Cardiac muscle cell (in vitro differentiated cells and primary cell): Measurements from ENCODE around the gene FAM171A2. TPM values are rescaled to one million over a fixed set of nuclear protein-coding genes. Genes with fewer than 3 reads are reported as not detected.

Experiments
- DNase-seq, 2 donors: peaks; one replicate each; pipeline versions ENCODE4 v3.0.0 to v3.0.0-alpha.2; 2010 to 2017; ENCODE audit warnings: low read depth in 1 of 2, low spot score in 1 of 2
- H3K27ac ChIP-seq: fragments of 200-600 bp; sonication (generic); 2 replicates; pipeline ENCODE4 v1.5.1; 2016
- H3K27me3 ChIP-seq: fragments of 200-600 bp; sonication (generic); 2 replicates; pipeline ENCODE4 v1.6.0; 2016; ENCODE audit warnings: control low read depth
- H3K36me3 ChIP-seq: fragments of 200-600 bp; sonication (generic); 2 replicates; pipeline ENCODE4 v1.5.1; 2016; ENCODE audit warnings: control low read depth
- H3K4me1 ChIP-seq: fragments of 200-600 bp; sonication (generic); 2 replicates; pipeline ENCODE4 v1.8.1; 2017; ENCODE audit warnings: low read depth, mild to moderate bottlenecking, mixed run types
- H3K4me3 ChIP-seq: fragments of 200-600 bp; sonication (generic); 2 replicates; pipeline ENCODE4 v1.5.1; 2016; ENCODE audit warnings: mild to moderate bottlenecking
- H3K9me3 ChIP-seq: fragments of 200-600 bp; sonication (generic); 2 replicates; pipeline ENCODE4 v1.5.1; 2017; ENCODE audit warnings: low read depth, mild to moderate bottlenecking, control low read depth
- polyA plus RNA-seq: library from polyadenylated mRNA; unstranded; fragments of >200 nt; fragmentation: Nextera tagmentation; extraction: Ambion mirVana; gene quantifications from 2 replicates; pipeline ENCODE4 v1.2.1, GENCODE V29; 2016
- total RNA-seq: library from RNA; depleted of rRNA; stranded (reverse); fragments of >200 nt; gene quantifications from 2 replicates; pipeline ENCODE4 v1.2.3, GENCODE V29; 2016
- TF ChIP-seq, protein P1 (sequence below): IDR thresholded peaks from 2 replicates; pipeline ENCODE4 v1.5.1; 2012; ENCODE audit warnings: low read depth, mild to moderate bottlenecking, low read length

The FAM171A2 gene
- total and polyA plus RNA-seq, 2 experiments from 2014 or later, result 38.6 to 49.5 TPM

DNA sequence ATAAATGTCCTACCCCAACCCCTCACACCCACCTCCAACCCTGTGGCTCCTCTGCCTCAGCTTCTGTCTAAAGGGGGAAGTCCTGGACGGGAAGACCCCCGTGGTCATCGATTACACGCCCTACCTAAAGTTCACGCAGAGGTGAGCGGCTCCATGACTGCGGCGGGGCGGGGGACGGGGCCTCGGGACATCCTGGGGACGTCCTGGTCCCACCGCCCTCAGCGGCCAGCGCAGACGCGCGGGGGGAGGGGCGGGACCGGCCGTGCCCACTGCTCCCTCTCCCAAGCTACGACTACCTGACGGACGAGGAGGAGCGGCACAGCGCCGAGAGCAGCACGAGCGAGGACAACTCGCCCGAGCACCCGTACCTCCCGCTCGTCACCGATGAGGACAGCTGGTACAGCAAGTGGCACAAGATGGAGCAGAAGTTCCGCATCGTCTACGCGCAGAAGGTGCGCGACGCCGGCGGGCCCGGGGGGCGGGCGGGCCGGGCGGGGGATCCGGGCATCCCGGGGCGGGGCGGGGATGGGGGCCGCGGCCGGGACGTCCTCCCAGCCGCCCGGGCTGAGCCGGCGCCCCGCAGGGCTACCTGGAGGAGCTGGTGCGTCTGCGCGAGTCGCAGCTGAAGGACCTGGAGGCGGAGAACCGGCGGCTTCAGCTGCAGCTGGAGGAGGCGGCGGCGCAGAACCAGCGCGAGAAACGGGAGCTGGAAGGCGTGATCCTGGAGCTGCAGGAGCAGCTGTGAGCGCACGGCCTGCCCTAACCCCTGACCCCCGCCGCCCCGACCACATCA lies 48.6 kb downstream of the FAM171A2 start:
- Histone ChIP-seq H3K27me3 (peaks cover 38% of the 10 kb centered on the region), H3K36me3 (peaks cover 3% of the 10 kb centered on the region), H3K4me1 (no peaks in the 10 kb centered on the region), H3K27ac (no peak overlapping the region), H3K9me3 (no peaks in the 10 kb centered on the region), H3K4me3 (peak overlapping the region; percentile 38)
- peak; percentile 37 to 72 for DNase-seq
- TF ChIP-seq, protein P1, sequence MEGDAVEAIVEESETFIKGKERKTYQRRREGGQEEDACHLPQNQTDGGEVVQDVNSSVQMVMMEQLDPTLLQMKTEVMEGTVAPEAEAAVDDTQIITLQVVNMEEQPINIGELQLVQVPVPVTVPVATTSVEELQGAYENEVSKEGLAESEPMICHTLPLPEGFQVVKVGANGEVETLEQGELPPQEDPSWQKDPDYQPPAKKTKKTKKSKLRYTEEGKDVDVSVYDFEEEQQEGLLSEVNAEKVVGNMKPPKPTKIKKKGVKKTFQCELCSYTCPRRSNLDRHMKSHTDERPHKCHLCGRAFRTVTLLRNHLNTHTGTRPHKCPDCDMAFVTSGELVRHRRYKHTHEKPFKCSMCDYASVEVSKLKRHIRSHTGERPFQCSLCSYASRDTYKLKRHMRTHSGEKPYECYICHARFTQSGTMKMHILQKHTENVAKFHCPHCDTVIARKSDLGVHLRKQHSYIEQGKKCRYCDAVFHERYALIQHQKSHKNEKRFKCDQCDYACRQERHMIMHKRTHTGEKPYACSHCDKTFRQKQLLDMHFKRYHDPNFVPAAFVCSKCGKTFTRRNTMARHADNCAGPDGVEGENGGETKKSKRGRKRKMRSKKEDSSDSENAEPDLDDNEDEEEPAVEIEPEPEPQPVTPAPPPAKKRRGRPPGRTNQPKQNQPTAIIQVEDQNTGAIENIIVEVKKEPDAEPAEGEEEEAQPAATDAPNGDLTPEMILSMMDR, result no peak

GRCh38 chr17:44314524-44314868 lies 49.2 kb downstream of the FAM171A2 start:
- TF ChIP-seq, protein P1, result no peak
- Histone ChIP-seq H3K9me3 (no peaks in the 10 kb centered on the region), H3K4me1 (no peaks in the 10 kb centered on the region), H3K4me3 (peak overlapping the region; percentile 38), H3K27me3 (peaks cover 38% of the 10 kb centered on the region), H3K27ac (no peak overlapping the region), H3K36me3 (peaks cover 3% of the 10 kb centered on the region)
- DNase-seq, result no peak

- Histone ChIP-seq H3K27me3 (peaks cover 38% of the 10 kb centered on the region), H3K4me3 (no peak overlapping the region), H3K27ac (no peak overlapping the region), H3K36me3 (no peaks in the 10 kb centered on the region), H3K9me3 (no peaks in the 10 kb centered on the region), H3K4me1 (no peaks in the 10 kb centered on the region)
- TF ChIP-seq, protein P1, result no peak
- DNase-seq, result no peak
Measured at GRCh38 chr17:44314031-44314430, 49.6 kb downstream of the FAM171A2 start.

- Histone ChIP-seq H3K9me3 (no peaks in the 10 kb centered on the region), H3K36me3 (no peaks in the 10 kb centered on the region), H3K4me1 (peaks cover 2% of the 10 kb centered on the region), H3K27ac (no peak overlapping the region), H3K4me3 (no peak overlapping the region), H3K27me3 (peaks cover 38% of the 10 kb centered on the region)
- TF ChIP-seq, protein P1, result no peak
- no peak for DNase-seq
Measured at GRCh38 chr17:44312396-44313104, 51.1 kb downstream of the FAM171A2 start.

DNA sequence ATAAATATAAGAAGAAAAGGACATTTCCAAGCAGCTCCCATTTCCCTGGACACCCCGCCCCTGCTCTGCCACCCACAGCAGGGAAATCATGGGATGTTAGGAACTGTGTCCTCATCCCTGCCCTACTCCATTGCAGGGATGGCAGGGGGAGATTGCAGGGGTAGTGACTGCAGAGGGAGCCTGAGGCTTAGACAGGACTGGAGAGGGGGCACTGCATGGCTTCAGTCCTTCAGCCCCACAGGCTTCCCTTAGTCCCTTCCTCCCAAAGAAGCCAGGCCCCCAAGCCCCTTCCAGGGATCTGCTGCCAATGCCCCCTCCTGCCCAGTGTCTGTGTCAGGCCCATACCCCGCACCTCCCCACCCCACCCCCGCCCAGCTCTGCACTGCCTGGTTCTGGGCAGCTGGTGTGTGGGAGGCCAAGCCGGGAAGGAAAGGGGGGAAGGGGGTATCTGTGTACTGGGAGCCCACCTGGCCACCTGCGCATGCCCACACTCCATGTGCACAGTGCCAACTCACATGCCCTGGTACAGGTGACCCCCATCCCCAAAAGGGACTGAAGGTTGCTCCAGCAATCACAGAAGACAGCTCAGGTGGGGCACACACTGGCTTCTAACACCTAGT lies 52.0 kb downstream of the FAM171A2 start:
- no peak overlapping the region for H3K4me3 ChIP-seq
- H3K27me3 ChIP-seq, result peaks cover 38% of the 10 kb centered on the region
- DNase-seq, result no peak
- H3K36me3 ChIP-seq, result no peaks in the 10 kb centered on the region
- TF ChIP-seq, protein P1, result no peak
- H3K27ac ChIP-seq, result no peak overlapping the region
- peaks cover 7% of the 10 kb centered on the region for H3K4me1 ChIP-seq
- H3K9me3 ChIP-seq, result no peaks in the 10 kb centered on the region
